Dermis blood vessel endothelial cell (primary cell): Measurements from ENCODE around the gene FAM114A1. TPM values are rescaled to one million over a fixed set of nuclear protein-coding genes. Genes with fewer than 3 reads are reported as not detected.

ENCODE experiments used
- DNase-seq: peaks from one replicate; pipeline ENCODE4 v3.0.0; 2010
- total RNA-seq: library from RNA; depleted of rRNA; stranded (reverse); fragments of >200 nt; gene quantifications from 2 replicates; pipeline ENCODE4 v1.2.3, GENCODE V29; 2014

Gene FAM114A1
- total RNA-seq, result 141 and 167 TPM in 2 replicates

DNA sequence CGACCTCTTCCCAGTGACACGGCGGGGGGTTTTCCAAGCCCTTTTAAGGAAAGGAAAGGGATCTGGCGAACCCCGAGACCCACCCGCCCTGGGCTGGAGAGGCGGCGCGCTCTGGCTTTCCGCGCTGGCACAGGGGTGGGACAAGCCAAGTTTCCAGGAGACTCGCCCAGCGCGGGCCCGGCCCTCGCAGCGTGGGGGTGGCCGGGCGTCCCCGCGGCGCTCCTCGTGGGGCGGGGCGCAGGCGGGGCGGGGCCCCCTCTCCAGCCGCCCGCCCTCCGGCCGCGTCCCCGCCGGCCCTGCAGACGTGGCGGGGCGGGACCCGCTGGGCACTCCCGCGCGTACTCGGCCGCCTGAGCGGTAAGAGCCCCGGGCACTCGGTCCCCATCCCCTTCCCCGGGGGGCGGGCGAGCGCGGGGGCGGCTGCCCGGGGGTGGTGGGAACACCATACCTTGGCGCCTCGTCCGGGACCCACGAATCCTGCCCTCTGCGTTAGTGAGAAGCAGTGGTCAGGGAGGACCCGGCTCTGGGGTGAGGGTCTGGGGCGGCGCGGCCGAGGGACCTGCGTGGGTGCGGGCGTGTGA, at the start of gene FAM114A1:
Gene FAM114A1 (plus strand): TSS at position 329 of the 581 bp plus-strand sequence. CDS start 10,273 bp downstream, outside the sequence.
- peak; percentile 87 for DNase-seq

DNA sequence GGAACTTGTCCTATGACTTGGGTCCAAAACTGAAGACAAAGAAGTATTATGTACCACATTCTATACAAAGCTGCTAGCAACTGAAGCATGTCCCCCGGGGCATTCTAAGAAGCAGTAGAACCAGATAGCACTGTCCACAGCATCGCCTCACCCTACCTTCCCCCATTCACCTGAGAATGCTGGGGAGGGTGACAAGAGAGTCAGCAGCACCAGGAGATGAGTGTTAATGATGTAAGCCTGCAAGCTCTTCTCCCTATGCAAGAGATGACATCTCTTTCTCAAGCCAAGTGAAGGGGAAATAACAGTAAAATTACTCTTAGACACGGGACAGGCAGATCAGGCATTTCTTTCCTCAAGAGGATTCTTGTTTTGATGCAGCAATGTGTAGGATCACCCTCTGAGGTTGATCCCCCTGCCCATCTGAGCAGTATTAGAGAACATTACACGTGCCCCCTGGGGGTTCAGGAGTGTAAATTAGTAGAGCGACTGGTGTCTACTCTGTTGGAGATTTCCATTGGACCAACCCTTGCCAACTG, 49.1 kb upstream of the FAM114A1 start:
- no peak for DNase-seq

DNA sequence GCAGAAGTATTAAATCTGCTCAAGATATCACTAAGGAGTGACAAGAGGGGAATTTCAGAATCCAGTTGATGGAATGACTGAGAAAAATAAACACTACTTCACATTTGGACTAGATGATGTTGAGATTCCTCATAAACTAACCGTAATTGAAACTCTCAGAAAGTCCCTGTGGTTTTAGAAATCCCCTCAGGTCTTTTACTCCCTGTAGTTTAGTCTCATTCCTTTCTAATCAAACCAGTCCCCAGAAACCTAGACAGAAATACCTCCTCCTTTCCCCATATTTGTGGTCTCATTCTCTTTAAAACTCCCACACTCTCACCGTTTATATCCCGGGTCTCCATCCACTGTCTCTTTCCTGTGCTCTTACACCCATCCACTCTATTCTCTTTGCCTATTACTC, 48.0 kb upstream of the FAM114A1 start:
- DNase-seq, result no peak

DNA sequence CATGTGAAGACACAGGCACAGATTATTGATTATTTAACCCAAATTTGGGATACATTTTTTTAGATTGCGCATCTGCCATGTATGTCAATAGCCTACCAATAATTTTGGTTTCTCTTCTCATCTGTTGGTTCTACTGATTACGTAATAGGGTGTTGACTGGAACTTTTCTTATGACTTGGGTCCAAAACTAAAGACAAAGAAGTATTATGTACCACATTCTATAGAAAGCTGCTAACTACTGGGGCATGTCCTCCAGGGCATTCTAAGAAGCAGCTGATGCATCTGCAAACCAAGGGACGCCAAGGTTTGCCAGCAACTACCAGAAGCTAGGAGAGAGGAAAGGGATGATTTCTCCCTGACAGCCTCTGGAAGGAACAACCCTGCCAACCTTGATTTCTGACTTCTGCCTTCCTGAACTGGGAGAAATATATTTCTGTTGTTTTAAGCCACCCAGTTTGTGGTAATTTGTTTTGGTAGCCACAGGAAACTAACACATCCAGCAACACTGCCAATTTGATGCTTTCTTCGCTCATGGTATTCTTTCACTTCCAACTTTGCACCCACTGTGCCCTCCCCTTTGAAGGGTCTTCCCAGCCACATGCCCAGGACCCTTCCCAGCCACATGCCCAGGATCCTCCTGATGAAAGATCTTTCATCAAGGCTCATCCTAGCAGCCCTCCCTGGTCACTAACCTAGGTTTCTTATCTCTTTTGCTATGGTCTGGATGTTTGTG, 47.1 kb upstream of the FAM114A1 start:
- DNase-seq, result no peak

DNA sequence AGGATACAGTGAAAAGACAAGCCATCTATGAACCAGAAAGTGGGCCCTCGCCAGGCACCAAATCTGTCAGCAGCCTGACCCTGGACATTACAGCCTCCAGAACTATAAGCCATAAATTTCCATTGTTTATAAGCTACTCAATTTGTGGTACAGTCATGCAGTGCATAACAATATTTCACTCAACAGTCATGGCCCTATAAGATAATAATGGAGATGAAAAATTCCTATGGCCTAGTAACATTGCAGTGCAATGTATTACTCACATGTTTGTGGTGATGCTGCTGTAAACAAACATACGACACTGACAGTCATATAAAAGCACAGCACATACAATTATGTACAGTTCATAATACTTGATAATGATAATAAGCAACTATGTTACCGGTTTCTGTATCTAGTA, 45.9 kb upstream of the FAM114A1 start:
- no peak for DNase-seq

DNA sequence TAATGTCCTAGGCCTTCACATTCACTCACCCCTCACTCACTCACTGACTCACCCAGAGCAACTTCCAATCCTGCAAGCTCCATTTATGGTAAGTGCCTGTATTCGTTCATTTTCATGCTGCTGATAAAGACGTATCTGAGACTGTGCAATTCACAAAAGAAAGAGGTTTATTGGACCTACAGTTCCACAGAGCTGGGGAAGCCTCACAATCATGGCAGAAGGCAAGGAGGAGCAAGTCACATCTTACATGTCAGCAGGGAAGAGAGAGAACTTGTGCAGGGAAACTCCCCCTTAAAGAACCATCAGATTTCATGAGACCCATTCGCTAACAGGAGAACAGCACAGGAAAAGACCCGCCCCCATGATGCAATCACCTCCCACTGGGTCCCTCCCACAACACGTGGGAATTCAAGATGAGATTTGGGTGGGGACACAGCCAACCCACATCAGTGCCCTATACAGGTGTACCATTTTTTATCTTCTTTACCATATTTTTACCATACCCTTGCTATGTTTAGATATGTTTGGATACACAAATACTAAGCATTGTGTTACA, 44.8 kb upstream of the FAM114A1 start:
- DNase-seq, result no peak

DNA sequence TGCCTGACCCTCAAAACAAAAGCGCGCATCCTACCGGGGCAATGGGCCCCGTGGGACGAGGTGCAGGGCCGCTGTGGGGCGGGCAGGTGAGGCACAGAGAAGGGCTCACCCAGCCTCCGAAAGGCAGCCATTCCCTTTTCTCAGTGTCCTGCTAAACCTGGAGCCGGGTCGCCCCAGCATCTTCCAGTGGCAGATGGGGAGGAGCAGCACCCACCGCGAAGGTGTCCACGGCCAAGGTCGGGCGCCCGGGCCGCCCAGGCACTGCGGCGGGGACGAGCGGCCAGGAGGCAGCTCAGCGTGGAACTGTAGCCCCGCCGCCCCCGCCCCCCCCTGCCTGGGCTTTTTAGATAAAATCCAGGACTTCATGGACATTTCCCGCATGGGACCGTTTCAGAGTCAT, 43.8 kb upstream of the FAM114A1 start:
- DNase-seq, result no peak

DNA sequence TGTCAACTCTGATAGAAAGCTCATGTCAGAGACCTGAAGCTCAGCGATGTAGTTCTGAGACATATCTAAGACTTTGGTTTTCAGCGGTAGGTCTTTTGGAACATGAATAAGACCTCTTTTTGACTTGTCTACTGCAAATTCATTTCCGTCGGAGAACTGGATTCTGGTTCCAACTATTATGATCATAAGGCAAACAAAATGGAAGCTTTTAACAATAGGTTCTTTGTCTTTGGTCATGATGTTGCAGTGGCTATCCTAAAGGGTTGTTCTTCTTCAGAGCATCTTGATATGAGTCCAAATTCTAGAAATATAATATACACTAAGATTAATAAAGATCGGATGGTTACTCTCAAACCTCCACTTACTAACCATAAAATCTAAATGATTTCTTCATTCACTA, 38.4 kb upstream of the FAM114A1 start:
- DNase-seq, result no peak

DNA sequence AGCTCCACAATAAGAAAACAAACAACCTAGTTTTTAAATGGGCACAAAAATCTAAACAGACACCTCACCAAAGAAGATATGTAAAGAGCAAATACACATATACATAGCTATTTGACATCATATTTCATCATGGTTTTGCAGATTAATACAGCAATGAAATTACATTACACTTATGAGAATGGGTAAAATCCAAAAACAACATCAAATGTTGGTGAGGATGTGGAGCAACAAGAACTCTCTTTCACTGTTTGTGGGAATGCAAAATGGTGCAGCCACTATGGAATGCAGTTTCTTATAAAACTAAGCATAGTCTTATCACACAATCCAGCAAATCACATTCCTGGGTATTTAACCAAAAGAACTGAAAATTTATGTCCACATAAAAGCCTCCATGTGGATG, 36.0 kb upstream of the FAM114A1 start:
- no peak for DNase-seq

DNA sequence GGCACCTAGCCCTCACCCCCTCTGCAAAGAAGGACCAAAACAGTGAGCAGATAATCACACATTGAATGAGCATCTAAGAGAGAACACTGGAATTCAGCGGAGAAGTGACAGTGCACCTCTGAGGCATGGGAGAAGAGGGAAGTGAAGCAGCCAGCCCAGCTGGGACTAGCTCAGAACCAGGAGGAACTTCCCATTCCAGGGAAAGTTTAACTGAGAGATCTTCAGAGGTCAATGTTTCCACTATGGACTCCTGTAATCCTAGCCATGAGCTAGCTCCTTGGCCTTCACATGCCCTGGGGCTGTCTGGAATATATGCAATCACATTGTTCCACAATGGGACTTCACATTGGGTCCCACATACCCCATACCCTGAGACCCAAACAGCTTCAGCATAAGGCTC, 35.4 kb upstream of the FAM114A1 start:
- no peak for DNase-seq

DNA sequence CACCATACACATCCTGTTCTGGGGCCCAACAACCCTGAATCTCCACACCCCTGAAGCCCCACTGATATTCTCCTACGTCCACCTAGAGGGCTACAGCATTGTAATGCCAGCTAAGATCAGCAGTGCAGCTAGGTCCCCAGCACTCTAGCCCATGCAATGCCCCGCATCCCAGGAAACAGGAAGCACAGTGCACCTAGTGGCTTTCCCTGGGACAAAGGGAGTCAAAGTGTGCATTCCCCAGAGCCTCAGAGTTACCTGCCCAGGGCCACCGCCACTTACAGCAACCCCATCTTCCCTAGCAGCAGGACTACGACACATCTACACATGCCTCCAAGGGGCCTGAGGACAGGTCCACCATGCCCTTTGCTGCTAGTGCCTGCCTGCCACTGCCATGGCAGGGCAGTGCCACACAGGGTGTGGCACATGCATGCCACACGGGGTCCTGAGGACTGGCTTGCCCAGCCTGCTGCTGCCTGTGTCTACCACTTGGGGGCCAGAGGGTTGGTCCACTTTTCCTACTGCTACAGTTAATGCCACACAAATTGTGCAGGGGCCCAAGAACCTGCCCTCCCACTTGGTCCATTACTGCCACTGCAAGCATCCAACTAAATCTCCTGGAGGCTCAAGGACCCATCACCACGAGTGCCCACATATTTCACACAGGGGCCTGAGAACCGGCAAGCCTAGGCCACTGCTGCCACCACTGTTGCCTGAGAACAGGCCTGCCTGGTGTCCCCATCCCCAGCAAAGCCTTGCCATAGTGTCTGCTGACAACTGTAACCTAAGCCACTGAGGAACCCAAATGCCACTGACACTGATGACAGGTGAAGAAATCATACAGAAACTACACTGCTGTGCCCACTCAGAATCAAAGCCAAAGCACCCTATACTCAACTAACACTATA, 34.7 kb upstream of the FAM114A1 start:
- no peak for DNase-seq

DNA sequence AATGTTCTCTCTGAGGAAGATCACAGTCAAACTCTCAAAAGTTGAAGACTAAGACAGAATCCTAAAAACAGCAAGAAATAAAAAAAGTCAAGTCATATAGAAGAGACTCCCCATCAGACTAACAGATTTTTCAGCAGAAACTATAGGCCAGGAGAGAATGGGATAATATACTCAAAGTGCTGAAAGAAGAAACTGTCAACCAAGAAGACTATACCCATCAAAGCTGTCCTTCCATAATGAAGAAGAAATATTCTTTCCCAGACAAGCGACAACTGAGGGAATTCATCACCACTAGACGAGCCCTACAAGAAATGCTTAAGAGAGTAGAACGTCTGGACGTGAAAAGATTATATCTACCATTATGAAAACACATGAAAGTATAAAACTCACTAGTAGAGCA, 33.0 kb upstream of the FAM114A1 start:
- no peak for DNase-seq

DNA sequence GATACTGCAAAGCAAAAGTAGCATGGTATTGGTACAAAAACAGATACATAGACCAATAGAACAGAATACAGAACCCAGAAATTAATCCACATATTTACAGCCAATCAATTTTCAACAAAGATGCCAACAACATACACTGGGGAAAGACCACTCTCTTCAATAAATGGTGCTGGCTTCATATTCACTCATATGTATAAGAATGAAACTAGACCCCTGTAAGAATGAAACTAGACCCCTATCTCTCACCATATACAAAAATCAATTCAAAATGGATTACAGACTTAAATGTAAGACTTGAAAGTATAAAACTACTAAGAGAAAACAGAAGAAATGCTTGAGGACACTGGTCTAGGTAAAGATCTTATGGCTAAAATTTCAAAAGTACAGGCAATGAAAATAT, 30.3 kb upstream of the FAM114A1 start:
- DNase-seq, result no peak

DNA sequence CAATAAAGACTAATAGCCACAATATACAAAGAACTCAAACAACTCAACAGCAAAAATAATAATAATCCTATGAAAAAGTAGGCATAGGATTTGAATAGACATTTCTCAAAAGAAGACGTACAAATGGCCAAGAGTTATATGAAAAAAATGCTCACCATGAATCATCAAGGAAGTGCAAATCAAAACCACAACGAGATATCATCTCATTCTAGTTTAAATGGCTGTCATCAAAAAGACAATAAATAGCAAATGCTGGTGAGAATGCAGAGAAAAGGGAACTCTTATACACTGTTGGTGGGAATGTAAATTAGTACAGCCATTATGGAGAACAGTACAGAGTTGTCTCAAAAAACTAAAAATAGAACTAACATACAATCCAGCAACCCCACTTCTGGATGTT, 29.8 kb upstream of the FAM114A1 start:
- DNase-seq, result peak; percentile 45

DNA sequence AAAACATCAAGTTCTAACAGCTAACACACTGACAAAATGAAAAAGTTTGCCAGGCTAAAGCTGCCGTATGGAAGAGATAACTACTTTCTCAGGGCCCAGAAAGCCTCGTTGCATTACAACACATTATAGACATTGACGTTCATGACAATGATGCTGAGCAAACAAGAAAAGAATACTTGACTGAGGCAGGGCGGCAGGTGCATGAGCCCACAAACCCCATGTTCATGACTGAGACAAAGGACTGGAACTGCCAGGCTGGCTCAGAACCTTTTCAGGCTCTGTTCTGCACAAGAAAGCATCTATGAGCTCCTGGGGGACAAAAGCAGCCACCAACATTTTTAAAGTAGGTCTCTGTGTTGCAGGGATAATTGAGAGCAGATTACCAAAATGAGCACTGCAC, 24.6 kb upstream of the FAM114A1 start:
- DNase-seq, result no peak

DNA sequence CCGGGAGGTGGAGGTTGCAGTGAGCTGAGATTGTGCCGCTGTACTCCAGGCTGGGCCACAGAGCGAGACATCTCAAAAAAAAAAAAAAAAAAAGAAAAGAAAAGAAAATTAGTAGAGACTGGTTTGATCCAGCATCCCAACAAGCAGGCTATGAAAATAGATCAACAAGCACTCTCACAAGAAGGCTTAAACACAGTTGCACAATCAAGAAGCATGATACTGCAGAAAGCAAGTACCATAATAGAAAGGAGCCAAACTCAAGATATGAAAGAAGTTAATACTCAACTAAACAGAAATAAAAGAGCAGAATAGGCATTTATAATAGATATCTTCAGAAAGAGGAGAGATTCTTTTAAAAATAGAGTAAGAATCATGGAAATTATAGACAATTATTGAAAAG, 21.6 kb upstream of the FAM114A1 start:
- DNase-seq, result no peak

DNA sequence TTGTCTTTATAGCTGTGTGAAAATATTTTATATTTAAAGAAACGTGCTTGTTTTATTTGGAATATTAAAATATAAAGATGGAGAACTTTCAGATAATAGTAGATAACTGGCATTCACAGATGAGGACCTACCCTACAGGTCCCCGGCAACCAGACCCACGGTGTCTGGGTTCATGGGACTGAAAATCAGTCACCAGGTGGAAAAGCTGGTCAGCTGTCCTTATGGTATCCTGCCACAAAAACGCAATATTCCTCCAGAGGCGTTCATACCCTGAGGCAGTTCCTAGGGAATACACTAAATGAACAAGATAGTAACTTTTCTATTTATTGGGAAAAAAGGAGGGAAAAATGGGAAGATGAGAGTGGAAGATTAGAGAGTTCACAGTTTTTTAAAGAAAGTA, 12.1 kb upstream of the FAM114A1 start:
- DNase-seq, result no peak

DNA sequence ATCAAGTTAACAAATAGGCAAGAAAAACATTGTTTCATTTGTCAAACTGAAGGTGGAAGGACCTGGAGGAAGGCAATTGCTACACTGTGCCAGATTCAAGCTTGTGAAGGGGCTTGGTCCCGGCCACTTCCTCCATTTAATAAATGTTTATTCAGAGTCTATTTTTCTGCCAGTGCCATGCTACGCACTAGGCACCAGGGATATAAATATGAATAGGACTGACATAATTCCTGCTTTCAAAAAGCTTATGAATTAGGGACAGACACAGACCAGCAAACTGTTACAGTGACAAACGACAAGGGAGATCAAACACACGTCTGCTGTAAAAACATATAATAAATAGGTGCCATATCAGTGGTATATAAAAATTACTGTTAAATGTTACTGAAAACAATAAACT, 11.6 kb upstream of the FAM114A1 start:
- no peak for DNase-seq

DNA sequence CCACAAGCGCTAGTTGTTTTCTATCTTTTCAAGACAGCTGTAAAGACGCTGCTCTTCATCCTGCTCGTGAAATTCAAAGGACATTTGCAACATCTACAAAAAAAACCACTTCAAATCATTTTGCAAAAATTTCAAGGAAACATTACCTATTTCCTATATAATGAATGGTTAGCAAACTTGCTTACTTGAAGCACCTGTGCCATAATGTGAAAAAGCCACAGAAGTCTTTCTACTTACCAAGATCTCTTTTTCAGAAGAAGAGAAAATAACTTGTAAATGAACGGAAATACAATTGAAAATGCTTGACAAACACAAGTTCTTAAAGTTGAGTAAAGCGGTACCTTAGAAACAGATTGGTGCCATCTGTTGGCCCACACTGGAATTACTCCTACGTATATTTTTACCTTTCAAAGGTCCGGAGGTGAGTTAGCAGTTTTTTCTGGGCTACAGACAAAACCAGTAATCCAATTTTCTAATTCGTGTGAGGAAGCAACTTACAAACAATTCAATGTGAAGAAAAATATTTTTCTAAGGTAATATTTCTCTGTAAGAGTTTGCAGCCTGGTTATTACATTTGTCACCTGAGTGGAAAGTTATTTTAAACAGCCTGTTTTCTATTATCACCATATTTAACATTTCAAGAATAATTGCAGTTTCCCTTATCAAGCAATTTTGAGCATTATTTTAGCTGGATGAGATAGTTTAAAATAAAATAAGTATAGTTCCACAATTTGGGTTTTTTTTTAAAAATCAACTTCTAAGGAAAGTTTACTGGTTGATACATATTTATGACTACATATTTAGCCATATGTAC, 10.9 kb upstream of the FAM114A1 start, which contains the start of gene TLR6:
Gene TLR6 (minus strand): TSS at position 294 of the 814 bp plus-strand sequence. CDS start 27,344 bp downstream, outside the sequence.
- peak; percentile 78 for DNase-seq

DNA sequence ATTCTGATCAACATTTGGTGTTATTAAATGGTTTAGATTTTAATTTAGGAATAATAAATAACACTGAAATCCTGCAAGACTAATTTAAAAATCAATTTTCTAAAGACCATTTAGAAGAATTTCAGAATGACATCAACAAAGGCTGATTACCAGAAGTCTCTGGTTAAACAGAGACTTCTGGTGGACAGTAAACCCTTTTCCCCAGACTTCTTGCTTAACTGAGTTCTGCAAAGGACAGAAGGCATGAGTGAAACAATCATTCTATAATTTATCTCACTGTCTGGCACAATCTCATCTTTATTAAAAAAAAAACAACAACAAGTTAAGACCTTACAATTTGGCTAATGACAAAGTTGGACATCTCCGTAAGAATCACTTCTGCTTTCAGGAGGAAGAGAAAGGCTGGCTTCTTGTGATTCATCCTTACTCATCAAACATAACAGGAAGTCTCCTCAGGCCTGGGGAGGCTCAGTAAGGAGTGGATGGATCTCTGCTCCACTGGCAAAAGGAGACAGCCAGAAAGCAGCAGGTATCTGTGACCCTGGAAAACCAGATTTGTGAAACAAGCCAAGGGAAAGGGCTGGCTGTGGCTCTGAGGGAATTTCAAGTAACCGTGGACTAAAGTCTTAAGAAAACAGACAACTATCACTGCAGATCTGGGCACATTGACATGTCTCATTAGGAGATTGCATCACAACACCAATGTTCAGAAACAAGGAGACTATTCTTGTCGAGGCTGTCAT, 10.1 kb upstream of the FAM114A1 start:
- peak; percentile 81 for DNase-seq

DNA sequence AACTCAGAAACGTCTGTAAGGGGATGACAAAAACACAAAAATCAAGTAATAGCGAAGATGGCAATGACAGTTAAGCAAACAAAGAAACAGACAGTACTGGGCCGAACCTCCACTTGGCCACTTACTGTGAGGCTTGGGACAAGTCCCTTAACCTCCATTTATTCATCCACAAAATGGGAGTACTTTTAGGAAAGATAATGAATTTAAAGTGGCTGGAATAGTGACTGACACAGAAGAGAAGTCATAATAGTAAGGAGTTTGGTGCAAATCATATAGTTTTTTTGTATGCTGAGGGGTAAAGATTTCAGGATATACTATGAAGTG, 9.5 kb upstream of the FAM114A1 start:
- DNase-seq, result no peak
